ENCODE data around the gene PGR.

DNA sequence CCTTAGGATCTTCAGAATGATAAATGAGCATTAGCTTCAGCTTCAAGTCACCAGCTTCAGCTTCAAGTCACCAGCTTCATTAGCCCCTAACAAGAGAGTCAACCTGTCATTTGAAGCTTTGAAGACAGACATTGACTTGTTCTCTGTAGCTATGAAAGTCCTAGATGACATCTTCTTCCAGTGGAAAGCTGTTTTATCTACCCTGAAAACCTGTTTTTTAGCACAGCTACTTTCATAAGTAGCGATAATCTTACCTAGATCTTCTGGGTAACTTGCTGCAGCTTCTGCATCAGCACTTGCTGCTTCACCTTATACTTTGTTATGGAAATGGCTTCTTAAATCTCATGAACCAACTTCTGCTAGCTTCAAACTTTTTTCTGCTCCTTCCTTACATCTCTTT lies 85.7 kb downstream of the PGR start:
- TF ChIP-seq EZH2phosphoT487 (IDR thresholded peaks at IDR 0.05; ENCODE audit: insufficient read depth, low read depth) (no peak), EZH2 (IDR thresholded peaks at IDR 0.05; ENCODE audit: insufficient read depth, poor library complexity, severe bottlenecking) (no peak)
